ENCODE data around the gene SOS1.
"Not testable (repeated sequence)": the region's sequence is repeated elsewhere in the genome, so short reads cannot be mapped to it uniquely, and the experiment has no call there.

Gene SOS1

GRCh38 chr2:39120771-39121522, at the start of gene SOS1:
Gene SOS1 (minus strand): TSS chr2:39121051. CDS start chr2:39120422, 629 bp downstream.
- DNase-seq: peak; percentile 89

- DNase-seq: no peak
Observed at GRCh38 chr2:39164089-39164488, 43.2 kb upstream of the SOS1 start.

- DNase-seq: no peak
Observed at GRCh38 chr2:39160982-39161381, 40.1 kb upstream of the SOS1 start.

GRCh38 chr2:39159283-39159682, 38.4 kb upstream of the SOS1 start:
- no peak for DNase-seq

GRCh38 chr2:39158351-39158750, 37.5 kb upstream of the SOS1 start:
- no peak for DNase-seq

GRCh38 chr2:39156846-39157245, 36.0 kb upstream of the SOS1 start:
- no peak for DNase-seq

- no peak for DNase-seq
Observed at GRCh38 chr2:39156107-39156506, 35.3 kb upstream of the SOS1 start.

- not testable (repeated sequence) for DNase-seq
Observed at GRCh38 chr2:39155573-39155972, 34.7 kb upstream of the SOS1 start.

- DNase-seq: no peak
Observed at GRCh38 chr2:39154944-39155343, 34.1 kb upstream of the SOS1 start.

- no peak for DNase-seq
Observed at GRCh38 chr2:39153312-39153711, 32.5 kb upstream of the SOS1 start.

- DNase-seq: no peak
Observed at GRCh38 chr2:39152504-39152903, 31.7 kb upstream of the SOS1 start.

GRCh38 chr2:39150890-39151497, 30.1 kb upstream of the SOS1 start:
- DNase-seq: no peak

- no peak for DNase-seq
Observed at GRCh38 chr2:39150102-39150562, 29.3 kb upstream of the SOS1 start.

- no peak for DNase-seq
Observed at GRCh38 chr2:39146630-39147029, 25.8 kb upstream of the SOS1 start.

- no peak for DNase-seq
Observed at GRCh38 chr2:39145906-39146421, 25.1 kb upstream of the SOS1 start.

GRCh38 chr2:39144416-39144815, 23.6 kb upstream of the SOS1 start:
- no peak for DNase-seq

GRCh38 chr2:39142904-39143605, 22.2 kb upstream of the SOS1 start:
- no peak for DNase-seq

GRCh38 chr2:39141334-39142271, 20.8 kb upstream of the SOS1 start:
- DNase-seq: no peak

GRCh38 chr2:39140948-39141333, 20.1 kb upstream of the SOS1 start:
- not testable (repeated sequence) for DNase-seq

- no peak for DNase-seq
Observed at GRCh38 chr2:39140322-39140847, 19.5 kb upstream of the SOS1 start.

- no peak for DNase-seq
Observed at GRCh38 chr2:39139511-39140237, 18.8 kb upstream of the SOS1 start.

- DNase-seq: no peak
Observed at GRCh38 chr2:39138837-39139211, 18.0 kb upstream of the SOS1 start.
